BJ (cell line): ENCODE data around the gene NECTIN2. TPM values are rescaled to one million over a fixed set of nuclear protein-coding genes. Genes with fewer than 3 reads are reported as not detected.

Experiments used
- CTCF ChIA-PET: fragments of 350-600 bp; formaldehyde crosslinking; extraction: SDS; loops from one replicate; lab custom pipeline; 2021; ENCODE audit warnings: antibody characterized with exemption, inconsistent platforms; lab: Yijun Ruan, JAX
- POLR2A ChIA-PET: fragments of 300-600 bp; sonication (Branson Sonifier 250); formaldehyde crosslinking; extraction: SDS; loops from one replicate; lab custom pipeline; 2021; ENCODE audit warnings: antibody characterized with exemption; lab: Charles Lee
- DNase-seq: peaks from one replicate; pipeline ENCODE4 v3.0.0-alpha.2; 2011; ENCODE audit warnings: low read depth
- H3K27me3 ChIP-seq: 2 replicates; pipeline ENCODE4 v1.6.0; 2011; ENCODE audit warnings: low read length; ENCODE audit not compliant: control insufficient read depth, insufficient read depth
- H3K36me3 ChIP-seq: 2 replicates; pipeline ENCODE4 v1.5.1; 2011; ENCODE audit warnings: low read length; ENCODE audit not compliant: control insufficient read depth, insufficient read depth
- H3K4me3 ChIP-seq: 2 replicates; pipeline ENCODE4 v1.5.1; 2011; ENCODE audit warnings: low read depth, mild to moderate bottlenecking, control low read depth, low read length
- polyA minus RNA-seq: library from RNA; depleted of rRNA, polyadenylated mRNA; stranded (reverse); fragments of >200 nt; gene quantifications from 2 replicates; pipeline ENCODE4 v1.2.3, GENCODE V29; 2011; rRNA and poly(A)+ RNA removed
- polyA plus RNA-seq: library from polyadenylated mRNA; depleted of rRNA; stranded (reverse); fragments of >200 nt; gene quantifications from 2 replicates; pipeline ENCODE4 v1.2.3, GENCODE V29; 2011; rRNA removed
- TF ChIP-seq, protein P1 (sequence below): IDR thresholded peaks from 2 replicates; pipeline ENCODE4 v1.5.1; 2011; ENCODE audit warnings: low read depth, mild to moderate bottlenecking, control low read depth, inconsistent platforms, low read length, moderate library complexity; ENCODE audit not compliant: insufficient read depth

The NECTIN2 gene
- polyA plus RNA-seq = 80.6 and 107 TPM in 2 replicates
- polyA minus RNA-seq = 65.1 and 92.0 TPM in 2 replicates

- POLR2A ChIA-PET = interaction anchor here (0.6 to 0.7 kb wide), 2 partner anchors 96 to 124 kb away, joined by 8 to 15 read pairs; no protein-coding TSS in a partner anchor
Observed at GRCh38 chr19:44845612-44846454, at the start of gene NECTIN2. Gene NECTIN2 (plus strand): TSS chr19:44846297. CDS start chr19:44846526, 229 bp downstream.

GRCh38 chr19:44796701-44797115 lies 49.4 kb upstream of the NECTIN2 start:
- Histone ChIP-seq H3K36me3 (no peaks in the 10 kb centered on the region), H3K4me3 (no peak overlapping the region), H3K27me3 (no peaks in the 10 kb centered on the region)
- POLR2A ChIA-PET = no interaction called here
- CTCF ChIA-PET = interaction anchor here (0.9 to 2.7 kb wide), 7 partner anchors 11 to 107 kb away, joined by 3 to 24 read pairs (median 4); partner anchors contain the start of genes BCAM and NECTIN2
- TF ChIP-seq, protein P1, sequence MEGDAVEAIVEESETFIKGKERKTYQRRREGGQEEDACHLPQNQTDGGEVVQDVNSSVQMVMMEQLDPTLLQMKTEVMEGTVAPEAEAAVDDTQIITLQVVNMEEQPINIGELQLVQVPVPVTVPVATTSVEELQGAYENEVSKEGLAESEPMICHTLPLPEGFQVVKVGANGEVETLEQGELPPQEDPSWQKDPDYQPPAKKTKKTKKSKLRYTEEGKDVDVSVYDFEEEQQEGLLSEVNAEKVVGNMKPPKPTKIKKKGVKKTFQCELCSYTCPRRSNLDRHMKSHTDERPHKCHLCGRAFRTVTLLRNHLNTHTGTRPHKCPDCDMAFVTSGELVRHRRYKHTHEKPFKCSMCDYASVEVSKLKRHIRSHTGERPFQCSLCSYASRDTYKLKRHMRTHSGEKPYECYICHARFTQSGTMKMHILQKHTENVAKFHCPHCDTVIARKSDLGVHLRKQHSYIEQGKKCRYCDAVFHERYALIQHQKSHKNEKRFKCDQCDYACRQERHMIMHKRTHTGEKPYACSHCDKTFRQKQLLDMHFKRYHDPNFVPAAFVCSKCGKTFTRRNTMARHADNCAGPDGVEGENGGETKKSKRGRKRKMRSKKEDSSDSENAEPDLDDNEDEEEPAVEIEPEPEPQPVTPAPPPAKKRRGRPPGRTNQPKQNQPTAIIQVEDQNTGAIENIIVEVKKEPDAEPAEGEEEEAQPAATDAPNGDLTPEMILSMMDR = no peak
- DNase-seq = no peak

More at GRCh38 chr19:44845612-44846454, at the start of gene NECTIN2:
- peak; percentile 81 for DNase-seq
- peak within 1 kb of the TSS; percentile 69 for H3K4me3 ChIP-seq
- H3K36me3 ChIP-seq = no peaks in the 10 kb centered on the region
- no peaks in the 10 kb centered on the region for H3K27me3 ChIP-seq
- CTCF ChIA-PET = interaction anchor here (0.6 to 4.2 kb wide), 21 partner anchors 10 to 275 kb away, joined by 3 to 30 read pairs (median 4); no protein-coding TSS in a partner anchor
- TF ChIP-seq, protein P1 = peak; percentile 84

GRCh38 chr19:44799627-44800346 lies 46.3 kb upstream of the NECTIN2 start:
- Histone ChIP-seq H3K36me3 (no peaks in the 10 kb centered on the region), H3K4me3 (no peak overlapping the region), H3K27me3 (peaks cover 3% of the 10 kb centered on the region; the same call in 1 of the 2 replicates)
- DNase-seq = no peak
- ChIA-PET POLR2A (no interaction called here), CTCF (interaction anchor here (0.7 to 2.5 kb wide), 4 partner anchors 16 to 46 kb away, joined by 3 to 19 read pairs (median 6); partner anchors contain the start of gene NECTIN2)
- TF ChIP-seq, protein P1 = no peak

- Histone ChIP-seq H3K36me3 (no peaks in the 10 kb centered on the region), H3K27me3 (peaks cover 3% of the 10 kb centered on the region; the same call in 1 of the 2 replicates), H3K4me3 (no peak overlapping the region)
- POLR2A ChIA-PET = no interaction called here
- CTCF ChIA-PET = no interaction called here
- TF ChIP-seq, protein P1 = peak; percentile 98
- DNase-seq = no peak
Observed at GRCh38 chr19:44800461-44800860, 45.6 kb upstream of the NECTIN2 start.
